PC-3 (cell line): ENCODE data around the gene UGT1A4. TPM values are rescaled to one million over a fixed set of nuclear protein-coding genes. Genes with fewer than 3 reads are reported as not detected.

ENCODE experiments used
- ATAC-seq: fragments of 200-7000 bp; cut with Tn5 transposase; 2 replicates; pipeline ENCODE4 v1.9.1; 2020; ENCODE audit warnings: mild to moderate bottlenecking, moderate library complexity
- BruUV-seq: library from RNA; stranded (reverse); fragments of 400-500 nt; replicated peaks from 2 replicates; lab custom pipeline; 2021; lab: Mats Ljungman, UMichigan
- CTCF ChIA-PET: fragments of 300-600 bp; sonication (Branson Sonifier 250); formaldehyde crosslinking; loops from one replicate; lab custom pipeline; 2022; ENCODE audit warnings: antibody characterized with exemption; lab: Charles Lee
- POLR2A ChIA-PET: fragments of 300-600 bp; sonication (Branson Sonifier 250); formaldehyde crosslinking; loops from one replicate; lab custom pipeline; 2022; ENCODE audit warnings: antibody characterized with exemption; ENCODE audit not compliant: unreplicated experiment; lab: Charles Lee
- DNase-seq: peaks from one replicate; pipeline ENCODE4 v3.0.0-alpha.2; 2015
- H2AFZ ChIP-seq: fragments of 300-600 bp; sonication (generic); 2 replicates; pipeline ENCODE4 v1.6.0; 2016; ENCODE audit warnings: antibody characterized with exemption, low read length
- H3F3A ChIP-seq: fragments of 300-600 bp; sonication (generic); one replicate; pipeline ENCODE4 v1.6.0; 2017; ENCODE audit warnings: antibody characterized with exemption, low read length, control low read depth, mild to moderate bottlenecking; ENCODE audit not compliant: unreplicated experiment
- H3K27ac ChIP-seq: fragments of 300-600 bp; sonication (generic); 2 replicates; pipeline ENCODE4 v1.5.1; 2016; ENCODE audit warnings: mild to moderate bottlenecking, low read length
- H3K27me3 ChIP-seq: fragments of 300-600 bp; sonication (generic); 2 replicates; pipeline ENCODE4 v1.6.1; 2016; ENCODE audit warnings: low read length, mixed read lengths
- H3K36me3 ChIP-seq: fragments of 300-600 bp; sonication (generic); 2 replicates; pipeline ENCODE4 v1.6.1; 2016; ENCODE audit warnings: low read depth, mixed run types, low read length, mixed read lengths
- H3K4me1 ChIP-seq: fragments of 300-600 bp; sonication (generic); 2 replicates; pipeline ENCODE4 v1.5.1; 2016; ENCODE audit warnings: low read length; ENCODE audit not compliant: insufficient read depth
- H3K4me2 ChIP-seq: fragments of 300-600 bp; sonication (generic); 2 replicates; pipeline ENCODE4 v1.6.0; 2016; ENCODE audit warnings: low read length
- H3K4me3 ChIP-seq: fragments of 300-600 bp; sonication (generic); 2 replicates; pipeline ENCODE4 v1.5.1; 2016; ENCODE audit warnings: mild to moderate bottlenecking, low read length, mixed read lengths
- H3K79me2 ChIP-seq: fragments of 300-600 bp; sonication (generic); 2 replicates; pipeline ENCODE4 v1.6.1; 2017; ENCODE audit warnings: low read length, mixed read lengths
- H3K9ac ChIP-seq: fragments of 300-600 bp; sonication (generic); 2 replicates; pipeline ENCODE4 v1.6.0; 2016; ENCODE audit warnings: mild to moderate bottlenecking, low read length
- H3K9me2 ChIP-seq: fragments of 300-600 bp; sonication (generic); replicated peaks from 2 replicates; pipeline ENCODE4 v1.6.1; 2016; ENCODE audit warnings: mixed run types, low read length, mixed read lengths
- H3K9me3 ChIP-seq: fragments of 300-600 bp; sonication (generic); 2 replicates; pipeline ENCODE4 v1.6.1; 2016; ENCODE audit warnings: low read length, mixed read lengths
- H4K20me1 ChIP-seq: fragments of 300-600 bp; sonication (generic); 2 replicates; pipeline ENCODE4 v1.6.1; 2016; ENCODE audit warnings: low read length, mixed read lengths
- CTCF ChIP-seq: fragments of 300-600 bp; sonication (generic); conservative IDR thresholded peaks from 2 replicates; pipeline ENCODE4 v1.5.1; 2017; ENCODE audit warnings: antibody characterized with exemption, low read depth, mild to moderate bottlenecking, low read length
- EZH2 ChIP-seq: fragments of 300-600 bp; sonication (generic); IDR thresholded peaks from one replicate; pipeline ENCODE4 v1.6.1; 2017; ENCODE audit warnings: antibody characterized with exemption, mild to moderate bottlenecking, low read length; ENCODE audit not compliant: unreplicated experiment
- EZH2phosphoT487 ChIP-seq: fragments of 300-600 bp; sonication (generic); IDR thresholded peaks from 2 replicates; pipeline ENCODE4 v1.6.1; 2018; ENCODE audit warnings: mild to moderate bottlenecking, antibody characterized with exemption, low read length, borderline replicate concordance
- intact Hi-C: fragments of 100-400 bp; cut with micrococcal nuclease; formaldehyde crosslinking; loops from 2 replicates; pipeline ENCODE4 v1.9.0; 2023
- total RNA-seq: library from RNA; depleted of rRNA; stranded (reverse); fragments of >200 nt; gene quantifications from 2 replicates; pipeline ENCODE4 v1.2.3, GENCODE V29; 2014

Gene UGT1A4
- total RNA-seq, 1 experiment from 2014 or later: not detected

GRCh38 chr2:233689031-233689430 lies 29.5 kb upstream of the UGT1A4 start:
- no TSS peak for BruUV-seq
- H3K27ac ChIP-seq: peak overlapping the region; percentile 83
- 0 out of 2 replicates have a peak overlapping the region, but pooled peaks have one; percentile 19 for H2AFZ ChIP-seq

GRCh38 chr2:233689501-233689900 lies 29.0 kb upstream of the UGT1A4 start:
- 0 out of 2 replicates have a peak overlapping the region, but pooled peaks have one; percentile 19 for H2AFZ ChIP-seq
- TF ChIP-seq CTCF: no peak
- no peak for TF ChIP-seq EZH2phosphoT487
- no peak for TF ChIP-seq EZH2
- H3K4me3 ChIP-seq: no peak overlapping the region
- no peaks in the 10 kb centered on the region for H4K20me1 ChIP-seq
- peak overlapping the region; percentile 83 for H3K27ac ChIP-seq
- intact Hi-C loops: no loop called here
- H3K27me3 ChIP-seq: no peaks in the 10 kb centered on the region
- no peaks in the 10 kb centered on the region for H3F3A ChIP-seq
- ChIA-PET POLR2A (no interaction called here), CTCF (no interaction called here)
- BruUV-seq: no TSS peak
- DNase-seq: peak; percentile 63
- no peaks in the 10 kb centered on the region for H3K79me2 ChIP-seq
- H3K36me3 ChIP-seq: no peaks in the 10 kb centered on the region
- ATAC-seq: no peak
- peak overlapping the region; percentile 73 for H3K4me2 ChIP-seq
- peaks cover 44% of the 10 kb centered on the region for H3K4me1 ChIP-seq
- H3K9me3 ChIP-seq: no peaks in the 10 kb centered on the region
- peak overlapping the region; percentile 40 for H3K9ac ChIP-seq
- no peaks in the 10 kb centered on the region for H3K9me2 ChIP-seq

More at GRCh38 chr2:233689031-233689430, 29.5 kb upstream of the UGT1A4 start:
- intact Hi-C loops: no loop called here
- no peaks in the 10 kb centered on the region for H3K27me3 ChIP-seq
- peak overlapping the region; percentile 73 for H3K4me2 ChIP-seq
- no peaks in the 10 kb centered on the region for H3K9me2 ChIP-seq
- ChIA-PET POLR2A (no interaction called here), CTCF (no interaction called here)
- H3K36me3 ChIP-seq: no peaks in the 10 kb centered on the region
- no peaks in the 10 kb centered on the region for H3K9me3 ChIP-seq
- no peaks in the 10 kb centered on the region for H4K20me1 ChIP-seq
- ATAC-seq: no peak
- H3K79me2 ChIP-seq: no peaks in the 10 kb centered on the region
- peaks cover 44% of the 10 kb centered on the region for H3K4me1 ChIP-seq
- no peak overlapping the region for H3K4me3 ChIP-seq
- no peaks in the 10 kb centered on the region for H3F3A ChIP-seq
- peak; percentile 3 for DNase-seq
- H3K9ac ChIP-seq: no peak overlapping the region
- TF ChIP-seq EZH2 (no peak), EZH2phosphoT487 (no peak), CTCF (no peak)

- ChIA-PET CTCF (no interaction called here), POLR2A (interaction anchor here (0.7 to 0.8 kb wide), 2 partner anchors 16 to 124 kb away, joined by 4 to 9 read pairs; partner anchors contain the start of gene USP40)
- H2AFZ ChIP-seq: no peak overlapping the region; the same call in 1 of the 2 replicates
- H3K36me3 ChIP-seq: no peaks in the 10 kb centered on the region
- peak; percentile 90 for ATAC-seq
- peak; percentile 97 for DNase-seq
- peaks cover 38% of the 10 kb centered on the region for H3K4me1 ChIP-seq
- peak overlapping the region; percentile 33 for H3K4me3 ChIP-seq
- H3K27me3 ChIP-seq: no peaks in the 10 kb centered on the region
- no peaks in the 10 kb centered on the region for H3K9me2 ChIP-seq
- no peaks in the 10 kb centered on the region for H3F3A ChIP-seq
- no peaks in the 10 kb centered on the region for H3K79me2 ChIP-seq
- peak overlapping the region; percentile 83 for H3K27ac ChIP-seq
- H4K20me1 ChIP-seq: no peaks in the 10 kb centered on the region
- intact Hi-C loops: loop anchor here (2.0 kb wide), 1 partner anchor 16 kb away; no protein-coding TSS in a partner anchor
- peak overlapping the region; percentile 73 for H3K4me2 ChIP-seq
- TF ChIP-seq CTCF: no peak
- TF ChIP-seq EZH2phosphoT487: no peak
- no peak for TF ChIP-seq EZH2
- H3K9me3 ChIP-seq: no peaks in the 10 kb centered on the region
- H3K9ac ChIP-seq: no peak overlapping the region; the same call in 1 of the 2 replicates
- BruUV-seq: no TSS peak
Measured at GRCh38 chr2:233690444-233690843, 28.1 kb upstream of the UGT1A4 start.
